KOPT-K1 (cell line): Measurements from ENCODE around the gene GAS6.
"Not testable (repeated sequence)": the region's sequence is repeated elsewhere in the genome, so short reads cannot be mapped to it uniquely, and the experiment has no call there.

Source experiments
- H3K27ac ChIP-seq: fragments of 200-600 bp; sonication (generic); 2 replicates; pipeline ENCODE4 v1.5.1; 2016; ENCODE audit warnings: antibody characterized with exemption, mild to moderate bottlenecking, low read depth, low read length; ENCODE audit not compliant: poor library complexity, severe bottlenecking
- H3K36me3 ChIP-seq: fragments of 200-600 bp; sonication (generic); 2 replicates; pipeline ENCODE4 v1.5.1; 2017; ENCODE audit warnings: antibody characterized with exemption, mild to moderate bottlenecking, low read length, moderate library complexity; ENCODE audit not compliant: insufficient read depth
- H3K9me3 ChIP-seq: fragments of 200-600 bp; sonication (generic); 2 replicates; pipeline ENCODE4 v1.5.1; 2017; ENCODE audit warnings: antibody characterized with exemption, low read length, mild to moderate bottlenecking; ENCODE audit not compliant: insufficient read depth, poor library complexity, severe bottlenecking

Gene GAS6

GRCh38 chr13:113843063-113843654, 20.7 kb downstream of the GAS6 start:
- H3K27ac ChIP-seq: no peak overlapping the region
- no peaks in the 10 kb centered on the region for H3K9me3 ChIP-seq
- no peaks in the 10 kb centered on the region for H3K36me3 ChIP-seq

DNA sequence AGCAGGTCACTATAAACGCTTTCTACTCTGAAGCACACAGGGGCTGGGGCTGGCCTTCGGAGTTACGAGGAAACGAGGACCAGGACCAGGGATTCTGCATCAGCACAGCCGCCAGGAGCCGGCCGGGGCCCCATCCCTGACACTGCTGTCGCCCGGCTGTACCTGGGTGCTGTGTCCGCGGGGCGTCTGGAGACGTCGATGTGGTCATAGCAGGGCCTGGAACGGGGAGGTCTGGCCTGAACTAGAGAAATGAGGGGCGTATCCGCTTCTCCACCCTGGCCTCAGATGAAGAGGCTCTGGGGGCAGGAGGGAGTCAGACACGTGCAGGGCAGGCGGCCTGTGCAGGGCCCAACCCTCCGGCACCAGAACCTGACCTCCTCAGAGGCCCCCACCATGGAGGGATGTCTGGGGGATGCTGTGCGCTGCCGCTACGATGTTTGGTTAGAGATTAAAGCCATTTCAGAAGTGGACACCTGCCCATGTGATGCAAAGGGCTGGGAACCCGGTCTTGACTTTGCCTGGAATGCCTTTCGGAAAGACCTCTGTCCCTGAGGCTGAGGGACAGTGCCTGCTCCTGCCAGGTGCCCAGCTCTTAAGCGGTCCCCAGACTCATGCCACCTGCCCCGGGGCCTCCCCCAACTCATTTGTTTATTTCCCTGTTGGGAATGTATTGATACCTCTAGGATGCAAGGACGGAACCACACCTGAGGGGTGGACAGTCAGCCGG, 21.4 kb downstream of the GAS6 start:
- H3K36me3 ChIP-seq: no peaks in the 10 kb centered on the region
- H3K9me3 ChIP-seq: no peaks in the 10 kb centered on the region
- H3K27ac ChIP-seq: no peak overlapping the region

GRCh38 chr13:113841353-113841650, 22.6 kb downstream of the GAS6 start:
- Histone ChIP-seq H3K27ac (no peak overlapping the region), H3K36me3 (no peaks in the 10 kb centered on the region), H3K9me3 (no peaks in the 10 kb centered on the region)

- Histone ChIP-seq H3K36me3 (no peaks in the 10 kb centered on the region), H3K9me3 (no peaks in the 10 kb centered on the region), H3K27ac (no peak overlapping the region)
These were observed 23.1 kb downstream of the GAS6 start for GRCh38 chr13:113840541-113841352.

GRCh38 chr13:113839536-113840204, 24.2 kb downstream of the GAS6 start:
- Histone ChIP-seq H3K27ac (no peak overlapping the region), H3K9me3 (no peaks in the 10 kb centered on the region), H3K36me3 (no peaks in the 10 kb centered on the region)

- Histone ChIP-seq H3K36me3 (no peaks in the 10 kb centered on the region), H3K9me3 (no peaks in the 10 kb centered on the region), H3K27ac (no peak overlapping the region)
These were observed 25.1 kb downstream of the GAS6 start for GRCh38 chr13:113838711-113839201.

DNA sequence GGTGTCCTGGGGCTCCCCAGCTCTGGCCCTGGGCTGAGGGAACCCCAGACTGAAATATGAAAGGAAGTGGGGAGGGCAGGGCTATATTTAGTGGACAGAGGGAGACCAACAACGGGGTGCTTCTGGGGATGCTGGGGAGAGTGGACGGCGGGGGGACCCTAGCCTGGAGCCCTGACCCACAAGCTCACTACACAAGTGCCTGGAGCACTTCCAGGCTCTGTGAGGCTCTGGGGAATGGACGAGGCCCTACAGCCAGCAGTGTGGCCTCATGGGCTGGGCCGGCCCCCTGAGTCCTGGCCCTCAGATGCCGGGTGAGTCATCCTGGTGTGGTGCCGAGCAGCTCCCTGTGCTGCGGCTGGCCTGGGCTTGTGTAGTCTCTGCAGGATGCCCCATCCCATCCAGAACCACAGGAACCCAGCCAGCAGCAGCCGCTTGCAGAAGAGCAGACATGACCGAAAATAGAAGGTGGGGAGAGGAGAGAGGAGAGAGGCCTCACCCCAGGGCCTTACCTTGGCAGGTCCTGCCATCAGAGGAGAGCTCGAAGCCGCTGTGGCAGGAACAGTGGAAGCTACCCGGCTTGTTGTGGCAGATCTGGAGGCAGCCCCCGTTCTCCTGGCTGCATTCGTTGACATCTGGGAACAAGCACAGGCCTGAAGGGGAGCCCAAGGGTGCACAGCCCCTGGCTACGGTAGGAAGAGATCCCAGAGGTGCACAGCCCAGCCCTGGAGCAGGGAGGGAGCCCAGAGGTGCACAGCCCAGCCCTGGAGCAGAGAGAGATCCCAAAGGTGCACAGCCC, 26.1 kb downstream of the GAS6 start:
- Histone ChIP-seq H3K27ac (no peak overlapping the region), H3K36me3 (no peaks in the 10 kb centered on the region), H3K9me3 (no peaks in the 10 kb centered on the region)

DNA sequence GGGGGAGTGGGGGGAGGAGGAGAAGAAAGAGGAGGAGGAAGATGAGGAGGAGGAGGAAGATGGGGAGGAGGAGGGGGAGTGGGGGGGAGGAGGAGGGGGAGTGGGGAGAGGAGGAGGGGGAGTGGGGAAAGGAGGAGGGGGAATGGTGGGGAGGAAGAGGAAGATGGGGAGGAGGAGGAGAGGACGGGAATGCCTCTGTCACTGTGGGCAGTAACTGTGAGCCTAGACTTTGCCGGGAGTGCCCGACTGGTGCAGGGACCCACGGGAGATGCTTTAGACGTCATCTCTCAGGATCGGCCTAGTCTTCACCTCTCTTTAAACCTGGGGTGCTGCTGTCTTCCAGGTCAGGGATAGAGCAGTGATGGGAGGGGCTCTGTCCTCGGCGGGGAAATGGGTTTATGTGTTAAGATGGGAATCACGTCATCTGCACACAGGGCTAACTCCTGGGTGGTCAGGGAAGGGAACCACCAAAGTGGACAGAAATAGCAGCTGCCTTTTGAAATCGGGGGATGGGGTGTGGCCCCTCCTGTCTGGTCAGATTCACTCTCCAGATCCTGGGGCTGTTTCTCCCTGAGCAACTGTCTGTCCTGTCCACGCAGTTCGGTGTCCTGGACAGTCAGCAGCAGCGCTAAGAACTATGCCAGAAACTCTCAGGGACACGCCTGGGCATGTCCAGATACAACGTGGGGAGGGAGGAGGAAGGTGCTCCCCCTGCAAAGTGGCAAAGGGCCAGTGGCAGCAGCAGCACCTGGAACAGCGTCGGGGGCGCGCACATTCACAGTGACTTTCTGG, 26.9 kb downstream of the GAS6 start:
- no peaks in the 10 kb centered on the region for H3K36me3 ChIP-seq
- H3K9me3 ChIP-seq: no peaks in the 10 kb centered on the region
- H3K27ac ChIP-seq: no peak overlapping the region

GRCh38 chr13:113835461-113836270, 28.2 kb downstream of the GAS6 start:
- Histone ChIP-seq H3K9me3 (no peaks in the 10 kb centered on the region), H3K36me3 (no peaks in the 10 kb centered on the region), H3K27ac (no peak overlapping the region)

- Histone ChIP-seq H3K9me3 (no peaks in the 10 kb centered on the region), H3K36me3 (no peaks in the 10 kb centered on the region), H3K27ac (no peak overlapping the region)
These were observed 29.2 kb downstream of the GAS6 start for GRCh38 chr13:113834496-113835200.

GRCh38 chr13:113834006-113834405, 29.9 kb downstream of the GAS6 start:
- H3K36me3 ChIP-seq: not testable (repeated sequence)

DNA sequence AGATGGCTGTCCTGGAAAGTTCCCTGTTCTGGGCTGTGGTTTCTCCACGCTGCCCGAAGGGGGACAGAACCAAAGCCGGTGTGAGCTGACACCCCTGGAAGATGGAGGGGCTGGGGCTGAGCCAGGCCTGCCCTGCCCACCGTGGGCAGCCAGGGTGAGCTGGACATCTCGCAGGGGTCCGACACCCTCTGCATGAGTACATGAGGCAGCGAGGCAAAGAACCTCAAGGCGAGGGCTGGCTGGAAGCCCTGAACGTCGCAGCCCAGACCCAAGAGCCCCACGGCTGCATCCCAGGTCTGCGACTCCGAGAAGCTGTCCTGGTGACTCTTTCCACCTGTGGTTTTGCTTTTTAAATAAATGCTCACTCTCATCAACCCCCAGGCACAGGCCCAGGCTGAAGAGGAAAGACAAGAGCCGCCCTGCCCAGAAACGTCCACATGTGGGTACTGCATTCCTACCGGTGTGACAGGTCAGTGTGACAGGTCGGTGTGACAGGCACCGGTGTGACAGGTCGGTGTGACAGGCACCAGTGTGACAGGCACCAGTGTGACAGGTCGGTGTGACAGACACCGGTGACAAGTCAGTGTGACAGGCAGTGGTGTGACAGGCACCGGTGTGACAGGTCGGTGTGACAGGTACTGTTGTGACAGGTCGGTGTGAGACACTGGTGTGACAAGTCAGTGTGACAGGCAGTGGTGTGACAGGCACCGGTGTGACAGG, 30.6 kb downstream of the GAS6 start:
- Histone ChIP-seq H3K36me3 (no peaks in the 10 kb centered on the region), H3K27ac (no peak overlapping the region), H3K9me3 (no peaks in the 10 kb centered on the region)

More at GRCh38 chr13:113834006-113834405, 29.9 kb downstream of the GAS6 start:
- not testable (repeated sequence) for H3K9me3 ChIP-seq, H3K27ac ChIP-seq
